GM21526 (cell line): ENCODE results near the gene PPFIA1.
"Not testable (repeated sequence)": the region's sequence is repeated elsewhere in the genome, so short reads cannot be mapped to it uniquely, and the experiment has no call there.

Source experiments
- ATAC-seq: cut with Tn5 transposase; IDR thresholded peaks from one replicate; pipeline ENCODE4 v1.9.1; 2021; ENCODE audit warnings: moderate library complexity; ENCODE audit not compliant: unreplicated experiment, low FRiP score

PPFIA1 gene

GRCh38 chr11:70381872-70382861 lies 111.7 kb downstream of the PPFIA1 start:
- ATAC-seq = no peak

- ATAC-seq = no peak
These were observed 113.4 kb downstream of the PPFIA1 start for GRCh38 chr11:70383664-70384565.

GRCh38 chr11:70384566-70385152 lies 114.2 kb downstream of the PPFIA1 start:
- no peak for ATAC-seq

GRCh38 chr11:70387564-70387963 lies 117.1 kb downstream of the PPFIA1 start:
- ATAC-seq = no peak

- no peak for ATAC-seq
These were observed 118.7 kb downstream of the PPFIA1 start for GRCh38 chr11:70389201-70389600.

GRCh38 chr11:70390882-70391281 lies 120.4 kb downstream of the PPFIA1 start:
- ATAC-seq = not testable (repeated sequence)

- ATAC-seq = no peak
These were observed 123.9 kb downstream of the PPFIA1 start for GRCh38 chr11:70394211-70394950.

GRCh38 chr11:70397336-70397982 lies 127.0 kb downstream of the PPFIA1 start:
- ATAC-seq = no peak

- no peak for ATAC-seq
These were observed 127.7 kb downstream of the PPFIA1 start, which contains the start of gene CTTN for GRCh38 chr11:70397983-70398833. CTTN (plus strand) TSS chr11:70398529; CDS start chr11:70407298, 8,769 bp downstream.

GRCh38 chr11:70398834-70399680 lies 128.6 kb downstream of the PPFIA1 start:
- ATAC-seq = no peak

GRCh38 chr11:70399681-70400112 lies 129.2 kb downstream of the PPFIA1 start:
- no peak for ATAC-seq

GRCh38 chr11:70400643-70401042 lies 130.2 kb downstream of the PPFIA1 start:
- no peak for ATAC-seq

GRCh38 chr11:70402016-70402415 lies 131.5 kb downstream of the PPFIA1 start:
- ATAC-seq = no peak

- ATAC-seq = no peak
These were observed 132.2 kb downstream of the PPFIA1 start for GRCh38 chr11:70402685-70403084.

- no peak for ATAC-seq
These were observed 133.8 kb downstream of the PPFIA1 start for GRCh38 chr11:70404244-70404643.

- no peak for ATAC-seq
These were observed 135.3 kb downstream of the PPFIA1 start for GRCh38 chr11:70405679-70406395.

- no peak for ATAC-seq
These were observed 136.6 kb downstream of the PPFIA1 start for GRCh38 chr11:70407121-70407520.
